Activated CD4-positive, alpha-beta memory T cell treated with anti-CD3 and anti-CD28 coated beads for 36 hours (primary cell): Measurements from ENCODE around the gene TIAM1. TPM values are rescaled to one million over a fixed set of nuclear protein-coding genes. Genes with fewer than 3 reads are reported as not detected.

Experiments
- CTCF ChIA-PET: fragments of 350-600 bp; sonication (Branson Sonifier 250); formaldehyde crosslinking; loops from one replicate; lab custom pipeline; 2021; ENCODE audit warnings: antibody characterized with exemption, inconsistent platforms; lab: Charles Lee
- POLR2A ChIA-PET: fragments of 350-600 bp; sonication (Branson Sonifier 250); formaldehyde crosslinking; loops from one replicate; lab custom pipeline; 2021; ENCODE audit warnings: antibody characterized with exemption; lab: Charles Lee
- DNase-seq: peaks from one replicate; pipeline ENCODE4 v3.0.0-alpha.2; 2020
- H3K27ac Mint-ChIP-seq: one replicate; pipeline ENCODE4 v1.8.0; 2021; ENCODE audit warnings: mixed read lengths
- H3K27me3 Mint-ChIP-seq: one replicate; pipeline ENCODE4 v1.8.0; 2021; ENCODE audit warnings: mixed read lengths
- H3K36me3 Mint-ChIP-seq: one replicate; pipeline ENCODE4 v1.8.0; 2021; ENCODE audit warnings: mixed read lengths
- H3K4me1 Mint-ChIP-seq: one replicate; pipeline ENCODE4 v1.8.0; 2021; ENCODE audit warnings: low read depth, mixed read lengths
- H3K4me3 Mint-ChIP-seq: one replicate; pipeline ENCODE4 v1.8.0; 2021; ENCODE audit warnings: mild to moderate bottlenecking, mixed read lengths
- H3K9me3 Mint-ChIP-seq: one replicate; pipeline ENCODE4 v1.8.0; 2021; ENCODE audit warnings: mixed read lengths
- intact Hi-C: fragments of 100-400 bp; cut with micrococcal nuclease; formaldehyde crosslinking; loops from one replicate; pipeline ENCODE4 v1.15.1; 2023
- total RNA-seq, 2 experiments: library from RNA; stranded (reverse); gene quantifications; one replicate each; pipeline ENCODE4 v1.2.3, GENCODE V29; 2021

TIAM1 gene, protein sequence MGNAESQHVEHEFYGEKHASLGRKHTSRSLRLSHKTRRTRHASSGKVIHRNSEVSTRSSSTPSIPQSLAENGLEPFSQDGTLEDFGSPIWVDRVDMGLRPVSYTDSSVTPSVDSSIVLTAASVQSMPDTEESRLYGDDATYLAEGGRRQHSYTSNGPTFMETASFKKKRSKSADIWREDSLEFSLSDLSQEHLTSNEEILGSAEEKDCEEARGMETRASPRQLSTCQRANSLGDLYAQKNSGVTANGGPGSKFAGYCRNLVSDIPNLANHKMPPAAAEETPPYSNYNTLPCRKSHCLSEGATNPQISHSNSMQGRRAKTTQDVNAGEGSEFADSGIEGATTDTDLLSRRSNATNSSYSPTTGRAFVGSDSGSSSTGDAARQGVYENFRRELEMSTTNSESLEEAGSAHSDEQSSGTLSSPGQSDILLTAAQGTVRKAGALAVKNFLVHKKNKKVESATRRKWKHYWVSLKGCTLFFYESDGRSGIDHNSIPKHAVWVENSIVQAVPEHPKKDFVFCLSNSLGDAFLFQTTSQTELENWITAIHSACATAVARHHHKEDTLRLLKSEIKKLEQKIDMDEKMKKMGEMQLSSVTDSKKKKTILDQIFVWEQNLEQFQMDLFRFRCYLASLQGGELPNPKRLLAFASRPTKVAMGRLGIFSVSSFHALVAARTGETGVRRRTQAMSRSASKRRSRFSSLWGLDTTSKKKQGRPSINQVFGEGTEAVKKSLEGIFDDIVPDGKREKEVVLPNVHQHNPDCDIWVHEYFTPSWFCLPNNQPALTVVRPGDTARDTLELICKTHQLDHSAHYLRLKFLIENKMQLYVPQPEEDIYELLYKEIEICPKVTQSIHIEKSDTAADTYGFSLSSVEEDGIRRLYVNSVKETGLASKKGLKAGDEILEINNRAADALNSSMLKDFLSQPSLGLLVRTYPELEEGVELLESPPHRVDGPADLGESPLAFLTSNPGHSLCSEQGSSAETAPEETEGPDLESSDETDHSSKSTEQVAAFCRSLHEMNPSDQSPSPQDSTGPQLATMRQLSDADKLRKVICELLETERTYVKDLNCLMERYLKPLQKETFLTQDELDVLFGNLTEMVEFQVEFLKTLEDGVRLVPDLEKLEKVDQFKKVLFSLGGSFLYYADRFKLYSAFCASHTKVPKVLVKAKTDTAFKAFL (N-terminal part only)
- total RNA-seq: 10 to 100 TPM; 74.8 to 74.9 TPM

- POLR2A ChIA-PET: interaction anchor here (0.6 to 3.4 kb wide), 6 partner anchors 10 to 152 kb away, joined by 3 to 25 read pairs (median 6); no protein-coding TSS in a partner anchor
- DNase-seq: peak; percentile 64
- H3K36me3 Mint-ChIP-seq: peaks cover 7% of the 10 kb centered on the region
- H3K4me3 Mint-ChIP-seq: peak within 1 kb of the TSS; percentile 93
- intact Hi-C loops: loop anchor here (2.0 to 5.0 kb wide), 3 partner anchors 52 to 323 kb away; no protein-coding TSS in a partner anchor
- H3K4me1 Mint-ChIP-seq: peaks cover 64% of the 10 kb centered on the region
- no peaks in the 10 kb centered on the region for H3K27me3 Mint-ChIP-seq
- peaks cover 2% of the 10 kb centered on the region for H3K9me3 Mint-ChIP-seq
- CTCF ChIA-PET: interaction anchor here (0.6 to 2.8 kb wide), 9 partner anchors 11 to 246 kb away, joined by 3 to 17 read pairs (median 5); no protein-coding TSS in a partner anchor
- peak within 1 kb of the TSS; percentile 82 for H3K27ac Mint-ChIP-seq
These were observed at the start of gene TIAM1 for GRCh38 chr21:31343680-31344480. Gene TIAM1 (minus strand): TSS chr21:31344261. CDS start chr21:31266972, 77,289 bp downstream.

DNA sequence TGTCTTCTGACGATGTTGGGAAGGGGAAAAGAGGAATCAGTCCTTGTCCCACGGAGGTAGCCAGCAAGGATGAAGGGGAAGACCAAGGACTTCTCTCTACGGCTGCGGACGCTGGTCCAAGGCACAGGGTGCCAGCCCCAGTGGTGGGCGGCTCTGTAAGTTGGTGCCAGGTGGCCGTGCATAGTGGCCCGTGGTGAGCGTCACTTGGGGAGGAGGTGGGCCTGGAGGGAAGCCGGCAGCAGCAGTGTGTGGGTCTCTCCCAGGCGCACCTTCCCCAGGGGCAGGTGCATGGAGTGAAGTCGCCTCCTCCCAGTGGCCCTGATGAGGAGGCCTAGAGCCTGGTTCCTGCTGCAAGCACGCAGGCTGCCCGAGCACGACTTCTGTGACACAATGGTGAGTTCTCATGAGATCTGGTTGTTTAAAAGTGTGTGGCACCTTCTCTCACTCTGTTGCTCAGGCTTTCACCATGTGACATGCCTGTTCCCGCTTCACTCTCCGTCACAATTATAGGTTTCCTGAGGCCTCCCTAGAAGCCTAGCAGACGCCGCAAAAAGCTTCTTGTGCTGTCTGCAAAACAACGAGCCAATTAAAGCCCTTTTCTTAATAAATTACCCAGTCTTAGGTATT lies 43.6 kb upstream of the TIAM1 start:
- intact Hi-C loops: no loop called here
- H3K27ac Mint-ChIP-seq: no peak overlapping the region
- CTCF ChIA-PET: no interaction called here
- H3K4me1 Mint-ChIP-seq: no peaks in the 10 kb centered on the region
- POLR2A ChIA-PET: interaction anchor here (0.6 kb wide), 1 partner anchor 161 kb away, joined by 3 read pairs; no protein-coding TSS in a partner anchor
- no peak overlapping the region for H3K4me3 Mint-ChIP-seq
- DNase-seq: no peak
- no peaks in the 10 kb centered on the region for H3K27me3 Mint-ChIP-seq
- no peaks in the 10 kb centered on the region for H3K36me3 Mint-ChIP-seq
- no peaks in the 10 kb centered on the region for H3K9me3 Mint-ChIP-seq

GRCh38 chr21:31386006-31386405 lies 41.9 kb upstream of the TIAM1 start:
- CTCF ChIA-PET: no interaction called here
- no peak for DNase-seq
- POLR2A ChIA-PET: no interaction called here
- Mint-ChIP-seq H3K4me3 (no peak overlapping the region), H3K36me3 (no peaks in the 10 kb centered on the region), H3K4me1 (no peaks in the 10 kb centered on the region), H3K27ac (no peak overlapping the region), H3K9me3 (no peaks in the 10 kb centered on the region), H3K27me3 (no peaks in the 10 kb centered on the region)
- intact Hi-C loops: no loop called here

- no peaks in the 10 kb centered on the region for H3K27me3 Mint-ChIP-seq
- intact Hi-C loops: no loop called here
- POLR2A ChIA-PET: interaction anchor here (1.3 kb wide), 1 partner anchor 13 kb away, joined by 3 read pairs; no protein-coding TSS in a partner anchor
- no peak for DNase-seq
- no peaks in the 10 kb centered on the region for H3K9me3 Mint-ChIP-seq
- no peaks in the 10 kb centered on the region for H3K4me1 Mint-ChIP-seq
- no peaks in the 10 kb centered on the region for H3K36me3 Mint-ChIP-seq
- no peak overlapping the region for H3K27ac Mint-ChIP-seq
- CTCF ChIA-PET: no interaction called here
- no peak overlapping the region for H3K4me3 Mint-ChIP-seq
These were observed 39.7 kb upstream of the TIAM1 start for GRCh38 chr21:31383770-31384169.

DNA sequence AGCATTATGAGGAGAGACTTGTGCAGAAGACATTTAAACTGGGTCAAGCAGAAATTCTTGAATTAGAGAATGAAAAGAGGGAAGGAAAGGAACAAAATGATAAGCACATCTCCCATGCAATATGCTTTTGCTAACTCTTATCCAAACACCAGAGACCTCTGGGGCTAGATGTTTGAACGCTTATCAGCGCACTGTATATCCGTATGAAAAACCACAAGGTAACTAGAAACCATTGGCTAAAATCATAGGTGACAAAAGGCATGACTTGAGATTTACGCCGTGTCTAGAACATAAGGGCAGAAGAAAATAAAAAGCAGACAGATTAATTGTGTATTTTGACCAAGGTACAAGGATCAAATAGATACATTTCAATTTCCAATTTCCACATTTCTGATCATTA lies 38.0 kb upstream of the TIAM1 start:
- Mint-ChIP-seq H3K4me3 (no peak overlapping the region), H3K27me3 (no peaks in the 10 kb centered on the region), H3K4me1 (no peaks in the 10 kb centered on the region), H3K36me3 (no peaks in the 10 kb centered on the region), H3K9me3 (no peaks in the 10 kb centered on the region), H3K27ac (no peak overlapping the region)
- intact Hi-C loops: no loop called here
- ChIA-PET POLR2A (no interaction called here), CTCF (no interaction called here)
- no peak for DNase-seq

DNA sequence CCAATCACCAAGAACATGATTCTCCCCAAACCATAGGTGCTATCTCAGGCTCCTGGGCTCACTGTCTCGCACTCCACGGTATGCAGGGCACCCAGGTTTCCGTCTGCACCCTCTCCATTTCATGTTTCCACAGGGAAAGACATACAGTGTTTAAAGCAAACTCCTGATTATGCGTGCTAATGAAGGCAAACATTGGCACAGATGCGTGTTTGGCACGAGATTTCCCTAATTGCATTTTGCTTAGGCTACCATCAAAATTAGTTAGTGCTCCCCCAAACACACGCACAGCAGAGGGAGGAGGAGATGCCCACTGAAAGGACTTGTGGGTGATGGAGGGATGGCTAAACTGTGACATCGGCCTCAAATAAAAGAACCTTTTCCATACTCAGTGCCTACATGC lies 32.2 kb upstream of the TIAM1 start:
- POLR2A ChIA-PET: no interaction called here
- CTCF ChIA-PET: no interaction called here

DNA sequence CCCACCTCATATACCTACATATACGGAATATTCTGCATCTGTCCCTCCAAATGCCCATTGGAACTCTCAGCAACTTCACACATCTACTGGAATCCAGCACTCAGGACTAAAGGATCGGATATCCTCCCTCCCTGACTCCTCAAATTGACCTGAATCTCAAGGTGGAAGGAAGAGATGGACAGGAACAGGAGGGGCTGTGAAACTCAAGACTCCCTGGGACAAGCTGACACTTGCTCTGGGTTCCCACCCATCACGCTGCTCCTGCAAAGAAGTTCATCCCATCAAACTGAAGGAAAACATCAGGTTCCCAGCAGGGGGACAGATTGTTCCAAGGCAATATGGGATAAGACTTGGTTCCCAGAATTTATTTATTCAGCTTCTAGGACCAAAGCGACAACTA lies 30.3 kb upstream of the TIAM1 start:
- POLR2A ChIA-PET: no interaction called here
- CTCF ChIA-PET: interaction anchor here (0.5 kb wide), 1 partner anchor 176 kb away, joined by 3 read pairs; no protein-coding TSS in a partner anchor
- intact Hi-C loops: no loop called here

More for the DNA sequence above, 32.2 kb upstream of the TIAM1 start:
- Mint-ChIP-seq H3K4me3 (no peak overlapping the region), H3K4me1 (no peaks in the 10 kb centered on the region), H3K27ac (no peak overlapping the region), H3K36me3 (no peaks in the 10 kb centered on the region), H3K27me3 (no peaks in the 10 kb centered on the region), H3K9me3 (no peaks in the 10 kb centered on the region)
- DNase-seq: no peak
- intact Hi-C loops: no loop called here

DNA sequence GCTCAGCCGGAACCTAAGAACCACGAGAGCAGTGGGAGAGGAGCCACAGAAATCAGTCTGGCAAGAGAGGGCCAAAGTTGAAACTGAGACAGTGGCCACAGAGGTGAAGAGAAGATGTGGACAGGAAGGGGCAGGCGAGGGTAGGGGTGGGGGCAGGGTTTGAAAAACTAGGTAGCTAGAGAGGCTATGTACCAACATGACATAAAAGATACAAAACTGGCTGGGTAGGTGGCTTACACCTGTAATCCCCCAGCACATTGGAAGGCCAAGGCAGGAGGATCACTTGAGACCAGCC lies 28.4 kb upstream of the TIAM1 start:
- H3K4me3 Mint-ChIP-seq: no peak overlapping the region
- H3K9me3 Mint-ChIP-seq: no peaks in the 10 kb centered on the region
- H3K27me3 Mint-ChIP-seq: no peaks in the 10 kb centered on the region
- ChIA-PET POLR2A (interaction anchor here (0.7 kb wide), 1 partner anchor 934 kb away, joined by 3 read pairs; no protein-coding TSS in a partner anchor), CTCF (interaction anchor here (0.9 to 1.2 kb wide), 2 partner anchors 141 to 209 kb away, joined by 3 read pairs; no protein-coding TSS in a partner anchor)
- no peak overlapping the region for H3K27ac Mint-ChIP-seq
- H3K36me3 Mint-ChIP-seq: no peaks in the 10 kb centered on the region
- intact Hi-C loops: no loop called here
- peaks cover 9% of the 10 kb centered on the region for H3K4me1 Mint-ChIP-seq
- DNase-seq: no peak

More for the DNA sequence above, 30.3 kb upstream of the TIAM1 start:
- Mint-ChIP-seq H3K36me3 (no peaks in the 10 kb centered on the region), H3K9me3 (no peaks in the 10 kb centered on the region), H3K4me1 (peaks cover 5% of the 10 kb centered on the region), H3K4me3 (no peak overlapping the region), H3K27me3 (no peaks in the 10 kb centered on the region), H3K27ac (no peak overlapping the region)
- no peak for DNase-seq

DNA sequence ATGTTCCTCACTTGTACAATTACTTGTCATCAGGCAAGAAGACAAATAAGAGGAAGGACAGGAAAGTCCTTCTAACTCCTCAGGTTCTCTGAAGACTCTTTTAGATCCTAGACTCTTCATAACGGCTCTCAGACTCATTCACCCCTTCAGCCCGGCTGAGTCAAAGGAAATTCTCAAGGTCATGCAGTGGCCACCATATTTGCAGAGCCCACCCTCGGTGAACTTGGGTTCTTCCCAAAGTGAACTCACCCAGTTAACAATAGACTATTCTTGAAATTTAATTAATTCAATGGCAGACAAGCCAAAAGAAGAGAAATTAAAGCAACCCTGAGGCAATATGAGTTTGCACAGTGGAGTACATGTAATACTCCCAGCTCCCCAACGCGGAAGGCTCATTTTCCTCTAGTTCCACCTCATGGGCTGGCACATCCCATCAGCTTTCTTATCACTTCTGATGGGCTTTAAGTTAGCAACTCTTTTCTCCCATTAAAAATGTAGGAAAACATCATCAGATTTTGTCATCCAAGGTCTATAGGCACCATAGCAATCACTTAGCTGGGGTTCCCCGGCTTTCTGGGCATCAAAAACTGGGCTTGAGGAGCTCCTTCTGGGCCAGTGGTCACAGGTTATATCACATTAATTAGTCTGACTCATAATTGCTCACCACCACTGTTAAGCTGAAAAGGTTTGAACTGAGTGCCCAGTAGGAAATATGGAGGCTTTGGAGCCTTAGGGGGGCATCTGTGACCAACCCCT lies 27.8 kb upstream of the TIAM1 start:
- Mint-ChIP-seq H3K27me3 (no peaks in the 10 kb centered on the region), H3K36me3 (no peaks in the 10 kb centered on the region), H3K4me3 (no peak overlapping the region), H3K9me3 (no peaks in the 10 kb centered on the region), H3K27ac (no peak overlapping the region), H3K4me1 (peaks cover 11% of the 10 kb centered on the region)
- ChIA-PET POLR2A (interaction anchor here (0.7 to 1.0 kb wide), 2 partner anchors 13 to 934 kb away, joined by 3 read pairs; no protein-coding TSS in a partner anchor), CTCF (interaction anchor here (0.9 to 1.2 kb wide), 2 partner anchors 140 to 209 kb away, joined by 3 read pairs; no protein-coding TSS in a partner anchor)
- intact Hi-C loops: no loop called here
- no peak for DNase-seq

GRCh38 chr21:31370893-31371544 lies 27.0 kb upstream of the TIAM1 start:
- Mint-ChIP-seq H3K36me3 (no peaks in the 10 kb centered on the region), H3K4me3 (no peak overlapping the region), H3K9me3 (no peaks in the 10 kb centered on the region), H3K4me1 (peaks cover 14% of the 10 kb centered on the region), H3K27me3 (no peaks in the 10 kb centered on the region), H3K27ac (no peak overlapping the region)
- POLR2A ChIA-PET: interaction anchor here (1.0 kb wide), 1 partner anchor 14 kb away, joined by 3 read pairs; no protein-coding TSS in a partner anchor
- CTCF ChIA-PET: interaction anchor here (1.2 kb wide), 1 partner anchor 210 kb away, joined by 3 read pairs; no protein-coding TSS in a partner anchor
- DNase-seq: no peak
- intact Hi-C loops: no loop called here
